ENCODE results near the gene MEIS3. TPM values are rescaled to one million over a fixed set of nuclear protein-coding genes. Genes with fewer than 3 reads are reported as not detected.
A peak's percentile ranks its signal among the peaks of the same experiment; 100 is the strongest.

The MEIS3 gene
- total RNA-seq, 1 donor from 2014 or later = 11.3 TPM

DNA sequence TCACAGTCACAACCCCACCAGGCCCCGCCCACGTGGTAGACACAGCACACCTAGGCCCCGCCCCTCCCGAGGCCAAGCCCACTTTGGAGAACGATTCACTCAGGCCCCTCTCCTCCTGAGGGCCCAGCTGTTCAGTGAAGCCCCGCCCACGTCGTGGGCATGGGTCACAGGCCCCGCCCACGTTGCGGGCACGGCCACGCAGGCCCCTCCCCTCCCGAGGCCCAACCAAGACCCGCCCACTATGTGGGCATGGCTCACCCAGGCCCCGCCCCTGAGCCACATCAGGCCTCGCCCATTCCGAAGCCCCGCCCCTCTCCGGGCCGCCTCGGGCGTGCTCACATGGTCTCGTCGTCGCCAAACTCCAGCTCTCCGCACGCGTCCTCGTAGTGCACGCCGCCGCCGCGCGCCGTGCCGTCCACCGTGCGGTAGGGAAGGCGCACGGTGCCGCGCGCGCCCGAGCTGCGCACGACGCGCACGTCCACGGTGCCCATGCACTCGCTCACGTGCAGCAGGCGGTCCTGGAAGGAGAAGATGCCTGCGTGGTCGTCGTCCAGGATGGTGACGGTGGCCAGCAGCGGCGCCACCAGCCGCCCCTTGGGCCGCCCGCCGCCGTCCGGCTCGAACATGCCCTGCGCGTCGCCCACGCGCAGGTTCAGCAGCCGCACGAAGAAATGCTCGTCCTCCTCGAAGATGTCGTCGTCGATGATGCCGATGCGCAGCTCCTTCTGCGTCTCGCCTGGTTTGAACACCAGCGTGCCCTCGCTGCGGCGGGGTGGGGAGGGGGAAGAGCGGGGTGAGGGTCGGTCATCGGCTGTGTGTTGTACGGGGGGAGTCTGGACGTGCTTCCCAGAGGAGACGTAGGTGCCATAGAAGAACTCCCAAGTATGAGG lies 28.4 kb upstream of the MEIS3 start:
- DNase-seq (ENCODE audit: low read depth) = peak; percentile 50
- Histone ChIP-seq H3K36me3 (ENCODE audit: control insufficient read depth, insufficient read depth, low read length) (no peaks in the 10 kb centered on the region), H3K4me3 (ENCODE audit: low read depth, low read length) (peak overlapping the region; percentile 25), H3K27me3 (ENCODE audit: control insufficient read depth, insufficient read depth, low read length) (peaks cover 27% of the 10 kb centered on the region)
- TF ChIP-seq, protein P1, sequence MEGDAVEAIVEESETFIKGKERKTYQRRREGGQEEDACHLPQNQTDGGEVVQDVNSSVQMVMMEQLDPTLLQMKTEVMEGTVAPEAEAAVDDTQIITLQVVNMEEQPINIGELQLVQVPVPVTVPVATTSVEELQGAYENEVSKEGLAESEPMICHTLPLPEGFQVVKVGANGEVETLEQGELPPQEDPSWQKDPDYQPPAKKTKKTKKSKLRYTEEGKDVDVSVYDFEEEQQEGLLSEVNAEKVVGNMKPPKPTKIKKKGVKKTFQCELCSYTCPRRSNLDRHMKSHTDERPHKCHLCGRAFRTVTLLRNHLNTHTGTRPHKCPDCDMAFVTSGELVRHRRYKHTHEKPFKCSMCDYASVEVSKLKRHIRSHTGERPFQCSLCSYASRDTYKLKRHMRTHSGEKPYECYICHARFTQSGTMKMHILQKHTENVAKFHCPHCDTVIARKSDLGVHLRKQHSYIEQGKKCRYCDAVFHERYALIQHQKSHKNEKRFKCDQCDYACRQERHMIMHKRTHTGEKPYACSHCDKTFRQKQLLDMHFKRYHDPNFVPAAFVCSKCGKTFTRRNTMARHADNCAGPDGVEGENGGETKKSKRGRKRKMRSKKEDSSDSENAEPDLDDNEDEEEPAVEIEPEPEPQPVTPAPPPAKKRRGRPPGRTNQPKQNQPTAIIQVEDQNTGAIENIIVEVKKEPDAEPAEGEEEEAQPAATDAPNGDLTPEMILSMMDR (IDR thresholded peaks at IDR 0.05; ENCODE audit: insufficient read depth, low read length, severe bottlenecking) = no peak
- no peak for FAIRE-seq

DNA sequence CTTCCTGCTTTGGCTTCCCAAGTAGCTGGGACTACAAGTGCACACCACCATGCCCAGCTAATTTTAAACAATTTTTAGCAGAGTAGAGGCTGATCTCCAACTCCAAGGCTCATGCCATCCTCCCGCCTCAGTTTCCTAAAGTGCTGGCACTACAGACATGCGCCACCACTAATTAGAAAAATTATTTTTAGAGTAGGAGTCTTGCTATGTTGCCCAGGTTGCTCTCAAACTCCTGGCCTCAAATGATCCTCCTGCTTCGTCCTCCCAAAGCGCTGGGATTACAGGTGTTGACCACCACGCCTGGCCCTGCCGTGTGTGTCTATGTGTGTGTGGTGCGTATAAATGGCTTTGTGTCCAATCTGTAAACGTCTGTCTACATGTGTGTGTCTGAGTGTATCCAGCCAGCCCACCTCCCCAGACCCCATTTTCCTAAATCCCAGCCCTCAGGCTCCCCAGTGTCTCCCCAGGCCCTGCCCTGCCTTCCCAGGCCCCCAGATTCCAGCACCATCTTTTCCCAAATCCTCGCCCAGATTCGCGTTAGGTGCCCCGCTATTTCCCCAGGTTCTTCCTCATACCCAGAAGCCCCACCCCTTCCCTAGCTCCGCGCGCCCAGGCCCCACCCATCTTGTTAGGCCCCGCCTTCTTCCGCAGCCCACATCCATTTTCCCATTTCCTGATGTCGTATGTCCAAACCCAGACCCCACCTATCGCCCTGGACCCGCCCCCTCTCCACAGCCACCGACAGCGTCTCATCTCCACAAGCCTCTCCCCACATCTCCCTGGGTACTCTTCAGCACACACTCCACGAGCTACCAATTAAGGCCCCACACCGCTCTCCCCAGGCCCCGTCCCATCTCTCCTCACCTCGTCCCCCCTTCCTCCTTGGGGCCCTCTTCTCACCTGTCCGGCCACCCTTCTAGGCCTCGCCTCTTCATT lies 27.5 kb upstream of the MEIS3 start:
- FAIRE-seq (peak; percentile 55), DNase-seq (ENCODE audit: low read depth) (peak; percentile 55)
- H3K4me3 ChIP-seq (ENCODE audit: low read depth, low read length) = peak overlapping the region; percentile 25

DNA sequence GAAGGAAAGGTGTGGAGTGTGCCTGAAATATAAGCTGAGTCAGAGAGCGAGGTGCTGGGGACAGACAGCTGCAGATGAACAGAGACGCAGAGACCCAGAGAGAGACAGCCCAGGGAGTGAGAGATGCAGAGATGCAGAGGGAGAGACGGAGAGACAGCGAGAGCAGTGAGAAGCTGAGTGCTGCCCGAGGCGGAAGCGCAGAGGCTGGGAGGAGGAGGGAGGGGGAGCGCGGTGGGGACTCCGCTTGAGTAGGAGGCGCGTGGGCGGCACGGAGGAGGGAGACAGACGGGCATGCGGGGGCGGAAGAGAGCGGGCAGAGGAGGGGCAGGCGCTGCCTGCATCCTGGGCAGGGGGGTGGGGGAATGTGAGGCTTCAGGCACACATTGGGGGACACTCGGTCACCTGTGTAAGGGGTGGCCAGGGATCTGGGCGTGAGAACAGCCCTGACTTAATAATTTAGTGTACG lies 26.6 kb upstream of the MEIS3 start:
- DNase-seq (ENCODE audit: low read depth) = no peak

More for the DNA sequence above, 27.5 kb upstream of the MEIS3 start:
- H3K36me3 ChIP-seq (ENCODE audit: control insufficient read depth, insufficient read depth, low read length) = no peaks in the 10 kb centered on the region
- peaks cover 27% of the 10 kb centered on the region for H3K27me3 ChIP-seq (ENCODE audit: control insufficient read depth, insufficient read depth, low read length)
- TF ChIP-seq, protein P1 (IDR thresholded peaks at IDR 0.05; ENCODE audit: insufficient read depth, low read length, severe bottlenecking) = no peak

DNA sequence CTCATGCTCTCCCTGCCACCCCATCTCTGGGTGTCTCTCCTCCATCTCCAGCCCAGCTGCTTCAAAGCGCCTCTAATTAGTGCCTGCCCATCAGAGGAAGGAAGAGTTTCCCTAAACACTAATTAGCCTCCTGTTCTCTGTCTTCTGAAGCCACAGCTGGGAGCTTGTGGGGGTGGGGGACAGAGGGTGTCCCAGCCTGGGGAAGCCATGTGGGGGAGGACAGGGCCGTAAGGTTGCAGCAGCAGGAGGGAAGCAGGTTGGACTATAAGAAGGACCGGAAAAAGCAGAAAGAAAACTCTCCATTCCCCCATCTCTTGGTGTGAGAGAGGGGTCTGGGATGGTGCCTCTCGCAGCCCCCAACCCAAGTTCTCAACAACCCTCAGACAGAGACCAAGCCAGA lies 26.2 kb upstream of the MEIS3 start:
- FAIRE-seq (no peak), DNase-seq (ENCODE audit: low read depth) (no peak)
- Histone ChIP-seq H3K4me3 (ENCODE audit: low read depth, low read length) (no peak overlapping the region), H3K36me3 (ENCODE audit: control insufficient read depth, insufficient read depth, low read length) (no peaks in the 10 kb centered on the region), H3K27me3 (ENCODE audit: control insufficient read depth, insufficient read depth, low read length) (peaks cover 27% of the 10 kb centered on the region)
- TF ChIP-seq, protein P1 (IDR thresholded peaks at IDR 0.05; ENCODE audit: insufficient read depth, low read length, severe bottlenecking) = no peak

More for the DNA sequence above, 26.6 kb upstream of the MEIS3 start:
- no peaks in the 10 kb centered on the region for H3K36me3 ChIP-seq (ENCODE audit: control insufficient read depth, insufficient read depth, low read length)
- no peak for FAIRE-seq
- no peak overlapping the region for H3K4me3 ChIP-seq (ENCODE audit: low read depth, low read length)
- H3K27me3 ChIP-seq (ENCODE audit: control insufficient read depth, insufficient read depth, low read length) = peaks cover 27% of the 10 kb centered on the region
- TF ChIP-seq, protein P1 (IDR thresholded peaks at IDR 0.05; ENCODE audit: insufficient read depth, low read length, severe bottlenecking) = no peak

DNA sequence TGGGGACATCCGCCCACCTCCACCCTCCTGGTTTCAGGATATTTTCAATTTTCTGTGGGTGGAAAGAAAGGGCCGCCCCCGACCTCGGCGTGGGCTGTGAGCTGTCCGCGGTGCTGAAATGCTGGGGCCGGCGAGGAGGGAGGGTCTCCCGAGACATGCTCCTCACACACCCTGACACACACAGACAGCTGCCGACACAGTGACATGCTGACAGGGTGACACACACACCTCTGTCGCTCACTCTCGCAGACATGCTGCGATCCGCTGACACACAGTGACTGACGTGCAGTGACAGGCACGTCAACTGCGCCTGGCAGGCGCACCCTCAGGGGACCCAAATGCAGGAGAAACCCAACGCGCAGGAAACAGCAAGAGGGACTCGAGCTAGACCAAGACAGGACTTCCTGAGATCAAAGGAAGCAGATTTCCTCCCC lies 25.1 kb upstream of the MEIS3 start:
- TF ChIP-seq, protein P1 (IDR thresholded peaks at IDR 0.05; ENCODE audit: insufficient read depth, low read length, severe bottlenecking) = no peak
- DNase-seq (ENCODE audit: low read depth) = no peak
- no peak for FAIRE-seq
- no peak overlapping the region for H3K4me3 ChIP-seq (ENCODE audit: low read depth, low read length)
- no peaks in the 10 kb centered on the region for H3K36me3 ChIP-seq (ENCODE audit: control insufficient read depth, insufficient read depth, low read length)
- peaks cover 25% of the 10 kb centered on the region for H3K27me3 ChIP-seq (ENCODE audit: control insufficient read depth, insufficient read depth, low read length)

Data from bronchial epithelial cell (primary cell).